HT-29 (cell line): ENCODE results near the gene RHOD. TPM values are rescaled to one million over a fixed set of nuclear protein-coding genes. Genes with fewer than 3 reads are reported as not detected.

Experiments
- DNase-seq: peaks from one replicate; pipeline ENCODE4 v3.0.0-alpha.2; 2015; ENCODE audit warnings: low spot score
- total RNA-seq: library from RNA; depleted of rRNA; stranded (reverse); fragments of >200 nt; shearing (Covaris generic); gene quantifications from 2 replicates; pipeline ENCODE4 v1.2.3, GENCODE V29; 2014

The RHOD gene
- total RNA-seq, 1 experiment from 2014 or later, result 62.8 TPM

DNA sequence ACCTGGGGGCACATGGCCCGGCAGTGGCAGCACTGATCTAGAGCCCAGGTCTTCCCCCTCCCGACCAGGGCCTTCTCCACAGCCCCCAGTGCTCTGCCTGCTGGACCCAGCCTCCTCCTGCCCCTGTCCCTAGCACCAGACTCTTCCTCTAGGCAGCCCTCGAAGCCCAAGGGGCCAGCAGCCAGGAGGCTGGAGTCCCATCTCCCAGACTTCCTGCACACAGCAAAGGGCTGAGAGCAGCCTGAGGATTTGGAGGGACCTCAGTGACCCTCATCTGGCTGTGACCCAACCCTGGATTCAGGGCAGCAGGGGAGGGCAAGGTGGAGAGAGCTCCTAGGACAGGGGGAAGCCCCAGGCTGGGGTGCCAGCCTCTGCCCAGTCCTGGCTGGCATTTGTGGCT lies 3.0 kb downstream of the RHOD start:
- no peak for DNase-seq

DNA sequence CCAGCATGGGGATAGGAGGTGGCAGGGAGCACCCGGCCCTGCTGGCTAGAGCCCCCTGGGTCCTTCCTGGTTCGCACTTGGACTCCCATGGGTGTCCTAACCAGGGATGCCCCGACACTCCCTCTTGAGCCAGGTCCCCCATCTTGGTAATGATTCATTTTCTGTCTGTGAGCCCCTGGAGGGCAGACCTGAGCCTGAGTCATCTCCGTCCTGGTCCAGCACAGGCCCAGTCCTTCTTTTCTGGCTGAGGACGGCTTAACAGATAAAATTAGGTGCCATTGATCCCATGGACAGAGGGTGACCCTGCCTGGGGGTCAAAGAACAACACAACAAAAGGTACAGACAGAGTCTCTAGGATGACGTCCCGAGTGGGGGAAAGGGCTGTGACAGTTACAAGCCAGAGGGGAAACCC lies 3.5 kb downstream of the RHOD start:
- no peak for DNase-seq

DNA sequence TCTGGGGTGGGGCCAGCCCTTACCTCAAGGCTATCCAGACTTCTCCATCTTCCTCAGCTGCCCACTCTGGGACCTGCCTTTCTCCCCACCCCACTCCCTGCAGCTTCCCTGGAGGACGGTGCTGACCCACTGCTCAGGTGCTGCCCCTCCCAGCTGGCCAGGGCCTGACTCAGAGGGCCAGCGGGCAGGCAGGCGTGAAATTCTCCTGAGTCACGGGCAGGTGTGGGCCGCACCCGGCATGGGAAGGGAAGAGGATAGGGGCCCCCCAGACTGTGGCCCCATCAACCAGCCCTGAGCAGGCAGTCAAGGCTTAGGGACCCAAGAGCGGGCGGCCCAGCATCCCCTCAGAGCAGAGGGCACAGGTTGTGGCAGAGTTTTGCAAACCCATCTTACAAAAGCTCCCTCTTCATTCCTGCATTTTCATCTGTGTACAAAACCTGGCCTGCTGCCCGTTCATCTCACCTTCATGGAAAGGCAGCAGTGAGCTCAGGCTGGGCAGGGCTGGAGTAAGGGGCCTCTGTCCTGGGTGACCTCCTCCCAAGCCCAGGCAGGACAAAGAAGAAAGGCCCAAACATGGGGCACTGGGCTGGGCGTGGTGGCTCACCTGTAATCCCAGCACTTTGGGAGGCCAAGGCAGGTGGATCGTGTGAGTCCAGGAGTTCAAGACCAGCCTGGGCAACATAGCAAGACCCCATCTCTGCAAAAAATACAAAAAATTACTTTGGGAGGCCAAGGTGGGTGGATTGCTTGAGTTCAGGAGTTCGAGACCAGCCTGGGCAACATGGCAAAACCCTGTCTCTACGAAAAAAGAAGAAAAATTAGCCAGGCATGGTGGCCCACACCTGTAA lies 6.1 kb downstream of the RHOD start:
- peak; percentile 64 for DNase-seq

- no peak for DNase-seq
Observed at GRCh38 chr11:67066333-67066709, 9.7 kb downstream of the RHOD start.

GRCh38 chr11:67071420-67072284 lies 15.0 kb downstream of the RHOD start:
- DNase-seq, result peak; percentile 77

GRCh38 chr11:67072295-67072694 lies 15.6 kb downstream of the RHOD start:
- no peak for DNase-seq

DNA sequence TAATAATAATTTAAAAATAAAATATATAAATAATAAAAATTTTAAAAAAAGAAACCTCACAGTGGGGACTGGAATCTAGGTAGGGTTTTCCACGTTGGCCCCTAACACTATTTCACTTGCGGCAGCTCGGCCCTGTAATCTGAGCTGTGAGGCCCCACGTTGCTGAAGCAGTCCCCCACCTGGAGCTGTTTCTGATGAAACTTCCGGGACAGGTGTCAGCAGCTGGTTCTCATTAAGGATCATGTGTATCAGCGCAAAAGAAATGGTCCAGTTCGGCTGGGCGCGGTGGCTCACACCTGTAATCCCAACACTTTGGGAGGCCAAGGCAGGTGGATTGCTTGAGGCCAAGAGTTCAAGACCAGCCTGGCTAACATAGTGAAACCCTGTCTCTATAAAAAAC lies 17.3 kb downstream of the RHOD start:
- no peak for DNase-seq

DNA sequence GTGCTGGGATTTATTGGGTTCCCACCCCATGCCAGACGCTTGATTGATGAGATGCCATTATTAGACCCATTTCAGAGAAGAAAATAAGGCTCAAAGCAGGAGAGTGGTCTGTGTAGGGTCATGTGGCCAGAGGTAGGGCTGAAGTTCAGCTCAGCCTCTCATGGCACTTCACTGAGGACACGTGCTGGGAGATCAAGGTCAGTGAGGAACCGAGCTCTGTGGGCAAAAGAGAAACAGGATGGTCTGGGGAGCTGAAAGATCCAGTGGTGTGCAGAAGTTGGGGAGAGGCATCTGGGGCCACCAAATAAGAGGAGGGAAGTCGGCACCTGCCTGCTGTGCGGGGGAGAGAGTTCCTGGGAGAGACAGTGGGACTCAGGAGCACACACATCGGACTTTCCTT lies 19.6 kb downstream of the RHOD start:
- no peak for DNase-seq

GRCh38 chr11:67079065-67079705 lies 22.5 kb downstream of the RHOD start:
- DNase-seq, result no peak

DNA sequence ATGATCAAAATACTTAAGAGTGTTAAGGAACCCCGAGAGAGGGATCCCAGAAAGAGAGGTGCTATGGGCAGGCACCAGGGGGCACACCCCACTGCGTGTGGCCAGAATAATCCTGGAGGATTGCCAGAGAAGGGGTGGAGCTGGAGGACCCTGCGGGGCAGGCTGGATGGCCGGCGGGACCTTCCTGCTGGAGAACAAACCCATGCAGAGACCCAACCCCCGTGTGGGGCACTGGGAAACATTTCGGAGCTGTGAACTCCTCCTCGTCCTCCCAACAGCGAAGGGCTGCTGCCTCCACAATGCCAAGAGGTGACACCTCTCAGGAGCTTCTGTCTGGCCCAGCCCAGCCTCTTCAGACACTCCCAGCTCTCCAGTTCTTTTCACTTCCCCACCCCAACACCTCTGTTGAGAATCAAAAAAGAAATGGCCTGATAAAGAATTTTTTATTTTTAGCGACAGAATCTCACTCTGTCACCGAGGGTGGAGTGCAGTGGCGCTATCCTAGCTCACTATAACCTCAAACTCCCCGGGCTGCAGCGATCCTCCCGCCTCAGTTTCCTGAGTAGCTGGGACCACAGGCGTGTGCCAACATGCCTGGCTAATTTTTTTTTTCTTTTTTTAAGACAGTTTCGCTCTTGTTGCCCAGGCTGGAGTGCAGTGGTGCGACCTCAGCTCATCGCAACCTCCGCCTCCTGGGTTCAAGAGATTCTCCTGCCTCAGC lies 25.6 kb downstream of the RHOD start:
- DNase-seq, result peak; percentile 47

GRCh38 chr11:67083786-67084366 lies 27.2 kb downstream of the RHOD start:
- DNase-seq, result no peak

DNA sequence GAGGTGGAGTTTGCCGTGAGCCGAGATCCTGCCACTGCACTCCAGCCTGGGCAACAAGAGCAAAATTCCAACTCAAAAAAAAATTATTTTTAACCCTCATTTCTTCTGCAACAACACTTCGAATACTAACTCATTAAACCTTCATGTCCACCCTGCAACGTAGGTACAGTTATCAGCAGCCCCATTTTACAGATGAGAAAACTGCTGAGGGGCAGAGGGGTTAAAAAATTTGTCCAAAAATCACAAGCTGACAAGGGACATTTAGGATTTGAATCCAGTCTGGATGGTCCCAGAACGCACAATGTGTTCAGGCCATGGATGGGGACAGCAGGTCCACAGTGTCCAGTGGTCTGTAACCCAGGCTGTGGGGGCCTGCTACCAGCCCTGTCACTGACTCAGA lies 29.0 kb downstream of the RHOD start:
- no peak for DNase-seq

GRCh38 chr11:67090717-67091116 lies 34.1 kb downstream of the RHOD start:
- no peak for DNase-seq

- no peak for DNase-seq
Observed at GRCh38 chr11:67095214-67095507, 38.5 kb downstream of the RHOD start.

- DNase-seq, result no peak
Observed at GRCh38 chr11:67098799-67099429, 42.3 kb downstream of the RHOD start.

GRCh38 chr11:67099831-67100324 lies 43.2 kb downstream of the RHOD start:
- DNase-seq, result no peak

DNA sequence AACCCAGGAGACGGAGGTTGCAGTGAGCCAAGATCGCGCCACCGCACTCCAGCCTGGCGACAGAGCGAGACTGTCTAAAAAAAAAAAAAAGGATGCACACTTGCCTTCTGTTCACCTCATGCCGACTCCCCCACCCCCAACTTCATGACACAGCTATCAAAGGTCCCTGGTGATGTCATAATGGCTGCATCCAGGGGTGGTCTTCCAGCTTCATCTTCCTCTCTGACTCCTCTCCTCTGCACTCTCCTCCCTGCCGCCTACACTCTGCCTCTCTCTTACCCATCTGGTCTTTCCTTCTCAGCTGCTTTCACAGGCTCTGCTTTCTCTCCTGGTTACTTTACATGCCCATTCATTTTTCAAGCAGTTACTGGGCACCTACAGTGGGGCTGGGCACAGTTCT lies 46.0 kb downstream of the RHOD start:
- DNase-seq, result no peak

GRCh38 chr11:67105964-67106363 lies 49.3 kb downstream of the RHOD start:
- no peak for DNase-seq

DNA sequence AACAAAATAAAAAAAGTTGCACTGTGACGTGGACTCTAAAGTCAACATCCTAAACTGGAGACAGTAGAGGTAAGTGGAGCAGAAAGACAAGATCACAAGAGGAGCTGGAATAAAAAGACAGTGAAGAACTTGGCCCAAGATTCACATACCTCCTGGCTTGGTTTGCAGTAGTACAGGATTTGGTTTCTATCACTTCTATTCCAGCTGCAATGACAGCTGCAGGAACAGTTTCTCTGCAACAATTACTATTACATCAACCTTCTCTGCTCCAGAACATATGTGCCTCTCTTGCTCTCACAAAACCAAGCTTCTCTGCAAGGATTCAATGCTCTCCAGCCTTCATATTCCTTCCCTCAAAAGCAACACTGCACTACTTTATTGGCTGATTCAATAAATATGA lies 54.6 kb downstream of the RHOD start:
- DNase-seq, result no peak

DNA sequence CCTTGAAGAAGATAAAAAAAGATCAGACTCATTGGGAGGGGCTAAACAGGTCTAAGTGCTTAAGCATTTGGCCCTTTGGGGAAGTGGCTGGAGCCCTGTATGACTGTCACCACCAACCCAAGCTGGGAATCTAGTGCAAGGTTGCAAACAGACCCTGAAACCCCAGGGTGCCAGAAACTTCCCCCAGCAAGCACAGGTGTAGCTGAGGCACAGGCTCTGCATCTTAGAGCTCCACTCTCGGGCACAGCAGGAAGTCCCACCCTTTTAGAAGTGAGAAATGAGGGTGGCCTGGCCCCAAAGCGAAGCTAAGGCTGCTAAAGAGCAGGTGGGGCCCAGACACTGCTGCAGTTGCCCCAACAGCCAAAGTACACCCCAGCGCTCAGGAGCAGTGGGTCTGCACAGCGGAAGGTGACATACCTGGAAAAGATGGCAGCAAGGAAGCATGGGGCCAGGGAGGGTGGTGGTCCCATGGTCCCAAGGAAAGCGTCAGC lies 56.6 kb downstream of the RHOD start:
- DNase-seq, result no peak
